ENCODE data around the gene GSS. TPM values are rescaled to one million over a fixed set of nuclear protein-coding genes. Genes with fewer than 3 reads are reported as not detected.
A peak's percentile ranks its signal among the peaks of the same experiment; 100 is the strongest.

GSS gene
- total and polyA plus RNA-seq, 9 donors, result 26.1 to 34.0 (median 29.5) TPM

- Histone ChIP-seq H3K9me3 (replicated peaks; ENCODE audit: control insufficient read depth, low read depth, low read length) (no peaks in the 10 kb centered on the region), H3K4me1 (ENCODE audit: control insufficient read depth, insufficient read depth, low read length) (peaks cover 21% of the 10 kb centered on the region), H3K27me3 (ENCODE audit: control insufficient read depth, insufficient read depth, low read length) (no peaks in the 10 kb centered on the region), H3K36me3 (ENCODE audit: control insufficient read depth, insufficient read depth, low read length) (no peaks in the 10 kb centered on the region), H3K4me3 (ENCODE audit: low read length) (no peak overlapping the region), H3K27ac (ENCODE audit: low read length) (peak overlapping the region; percentile 20)
- 43% methylated on average over 7 of the region's 17 CpGs for WGBS (ENCODE audit: insufficient coverage)
- peak; percentile 17 for DNase-seq
These were observed 21.9 kb upstream of the GSS start for GRCh38 chr20:34977365-34978091.

- WGBS (ENCODE audit: insufficient coverage), result 68% methylated on average over 8 of the region's 12 CpGs
- Histone ChIP-seq H3K9me3 (replicated peaks; ENCODE audit: control insufficient read depth, low read depth, low read length) (no peaks in the 10 kb centered on the region), H3K4me3 (ENCODE audit: low read length) (no peak overlapping the region), H3K36me3 (ENCODE audit: control insufficient read depth, insufficient read depth, low read length) (no peaks in the 10 kb centered on the region), H3K27me3 (ENCODE audit: control insufficient read depth, insufficient read depth, low read length) (no peaks in the 10 kb centered on the region), H3K27ac (ENCODE audit: low read length) (no peak overlapping the region), H3K4me1 (ENCODE audit: control insufficient read depth, insufficient read depth, low read length) (peaks cover 31% of the 10 kb centered on the region)
- no peak for DNase-seq
These were observed 20.7 kb upstream of the GSS start for GRCh38 chr20:34976286-34976685.

GRCh38 chr20:34974246-34974645, 18.6 kb upstream of the GSS start:
- no peak for DNase-seq
- Histone ChIP-seq H3K9me3 (replicated peaks; ENCODE audit: control insufficient read depth, low read depth, low read length) (no peaks in the 10 kb centered on the region), H3K27me3 (ENCODE audit: control insufficient read depth, insufficient read depth, low read length) (no peaks in the 10 kb centered on the region), H3K4me3 (ENCODE audit: low read length) (no peak overlapping the region), H3K4me1 (ENCODE audit: control insufficient read depth, insufficient read depth, low read length) (peaks cover 38% of the 10 kb centered on the region), H3K27ac (ENCODE audit: low read length) (no peak overlapping the region), H3K36me3 (ENCODE audit: control insufficient read depth, insufficient read depth, low read length) (no peaks in the 10 kb centered on the region)
- WGBS (ENCODE audit: insufficient coverage), result 54% methylated on average over 2 of the region's 4 CpGs

- Histone ChIP-seq H3K4me1 (ENCODE audit: control insufficient read depth, insufficient read depth, low read length) (peaks cover 41% of the 10 kb centered on the region), H3K27me3 (ENCODE audit: control insufficient read depth, insufficient read depth, low read length) (no peaks in the 10 kb centered on the region), H3K36me3 (ENCODE audit: control insufficient read depth, insufficient read depth, low read length) (no peaks in the 10 kb centered on the region), H3K4me3 (ENCODE audit: low read length) (no peak overlapping the region), H3K9me3 (replicated peaks; ENCODE audit: control insufficient read depth, low read depth, low read length) (no peaks in the 10 kb centered on the region), H3K27ac (ENCODE audit: low read length) (peak overlapping the region; percentile 76)
- WGBS (ENCODE audit: insufficient coverage), result 79% methylated on average over 6 of the region's 10 CpGs
- peak; percentile 29 for DNase-seq
These were observed 16.1 kb upstream of the GSS start for GRCh38 chr20:34971561-34972235.

- no peaks in the 10 kb centered on the region for H3K27me3 ChIP-seq (ENCODE audit: control insufficient read depth, insufficient read depth, low read length)
- H3K27ac ChIP-seq (ENCODE audit: low read length), result peak overlapping the region; percentile 76
- H3K4me3 ChIP-seq (ENCODE audit: low read length), result no peak overlapping the region
- 88% methylated on average over 6 of the region's 9 CpGs for WGBS (ENCODE audit: insufficient coverage)
- H3K4me1 ChIP-seq (ENCODE audit: control insufficient read depth, insufficient read depth, low read length), result peaks cover 39% of the 10 kb centered on the region
- no peak for DNase-seq
- H3K9me3 ChIP-seq (replicated peaks; ENCODE audit: control insufficient read depth, low read depth, low read length), result no peaks in the 10 kb centered on the region
- no peaks in the 10 kb centered on the region for H3K36me3 ChIP-seq (ENCODE audit: control insufficient read depth, insufficient read depth, low read length)
These were observed 15.4 kb upstream of the GSS start for GRCh38 chr20:34970846-34971560.

- DNase-seq, result no peak
- 77% methylated on average over 5 of the region's 7 CpGs for WGBS (ENCODE audit: insufficient coverage)
- no peaks in the 10 kb centered on the region for H3K27me3 ChIP-seq (ENCODE audit: control insufficient read depth, insufficient read depth, low read length)
- no peaks in the 10 kb centered on the region for H3K36me3 ChIP-seq (ENCODE audit: control insufficient read depth, insufficient read depth, low read length)
- H3K4me1 ChIP-seq (ENCODE audit: control insufficient read depth, insufficient read depth, low read length), result peaks cover 39% of the 10 kb centered on the region
- no peak overlapping the region for H3K4me3 ChIP-seq (ENCODE audit: low read length)
- H3K27ac ChIP-seq (ENCODE audit: low read length), result peak overlapping the region; percentile 76
- no peaks in the 10 kb centered on the region for H3K9me3 ChIP-seq (replicated peaks; ENCODE audit: control insufficient read depth, low read depth, low read length)
These were observed 14.7 kb upstream of the GSS start for GRCh38 chr20:34970193-34970840.

- Histone ChIP-seq H3K27ac (ENCODE audit: low read length) (peak overlapping the region; percentile 56), H3K4me3 (ENCODE audit: low read length) (no peak overlapping the region), H3K4me1 (ENCODE audit: control insufficient read depth, insufficient read depth, low read length) (peaks cover 39% of the 10 kb centered on the region), H3K9me3 (replicated peaks; ENCODE audit: control insufficient read depth, low read depth, low read length) (no peaks in the 10 kb centered on the region), H3K27me3 (ENCODE audit: control insufficient read depth, insufficient read depth, low read length) (no peaks in the 10 kb centered on the region), H3K36me3 (ENCODE audit: control insufficient read depth, insufficient read depth, low read length) (no peaks in the 10 kb centered on the region)
- WGBS (ENCODE audit: insufficient coverage), result 71% methylated on average over 4 of the region's 7 CpGs
- DNase-seq, result peak; percentile 9
These were observed 12.6 kb upstream of the GSS start for GRCh38 chr20:34968042-34968775.

GRCh38 chr20:34967421-34967820, 11.8 kb upstream of the GSS start:
- no peaks in the 10 kb centered on the region for H3K36me3 ChIP-seq (ENCODE audit: control insufficient read depth, insufficient read depth, low read length)
- no peak overlapping the region for H3K27ac ChIP-seq (ENCODE audit: low read length)
- H3K4me1 ChIP-seq (ENCODE audit: control insufficient read depth, insufficient read depth, low read length), result peaks cover 39% of the 10 kb centered on the region
- H3K4me3 ChIP-seq (ENCODE audit: low read length), result no peak overlapping the region
- DNase-seq, result no peak
- H3K9me3 ChIP-seq (replicated peaks; ENCODE audit: control insufficient read depth, low read depth, low read length), result no peaks in the 10 kb centered on the region
- WGBS (ENCODE audit: insufficient coverage), result 88% methylated on average over 4 of the region's 5 CpGs
- H3K27me3 ChIP-seq (ENCODE audit: control insufficient read depth, insufficient read depth, low read length), result no peaks in the 10 kb centered on the region

GRCh38 chr20:34965051-34965450, 9.4 kb upstream of the GSS start:
- DNase-seq, result no peak
- H3K36me3 ChIP-seq (ENCODE audit: control insufficient read depth, insufficient read depth, low read length), result no peaks in the 10 kb centered on the region
- H3K4me1 ChIP-seq (ENCODE audit: control insufficient read depth, insufficient read depth, low read length), result peaks cover 16% of the 10 kb centered on the region
- H3K27ac ChIP-seq (ENCODE audit: low read length), result no peak overlapping the region
- 84% methylated on average over 4 of the region's 5 CpGs for WGBS (ENCODE audit: insufficient coverage)
- H3K27me3 ChIP-seq (ENCODE audit: control insufficient read depth, insufficient read depth, low read length), result no peaks in the 10 kb centered on the region
- no peaks in the 10 kb centered on the region for H3K9me3 ChIP-seq (replicated peaks; ENCODE audit: control insufficient read depth, low read depth, low read length)
- no peak overlapping the region for H3K4me3 ChIP-seq (ENCODE audit: low read length)

Measured in muscle of leg (tissue), 11 donors.